Spinal cord (tissue), 10 donors: ENCODE data around the gene PYGB. TPM values are rescaled to one million over a fixed set of nuclear protein-coding genes. Genes with fewer than 3 reads are reported as not detected.

ENCODE experiments used
- DNase-seq, 6 donors: peaks; one replicate each; pipeline versions ENCODE4 v3.0.0 to v3.0.0-alpha.2; 2013 to 2015; ENCODE audit warnings: low spot score in 6 of 6, low read depth in 4 of 6
- H3K27ac ChIP-seq: one replicate; pipeline ENCODE4 v1.5.1; 2013; ENCODE audit warnings: low read depth, low read length, control low read depth
- H3K27me3 ChIP-seq: one replicate; pipeline ENCODE4 v1.6.1; 2013; ENCODE audit warnings: low read length; ENCODE audit not compliant: control insufficient read depth, insufficient read depth
- H3K36me3 ChIP-seq: one replicate; pipeline ENCODE4 v1.6.1; 2013; ENCODE audit warnings: low read length; ENCODE audit not compliant: control insufficient read depth, insufficient read depth
- H3K4me1 ChIP-seq: one replicate; pipeline ENCODE4 v1.6.1; 2013; ENCODE audit warnings: low read length; ENCODE audit not compliant: control insufficient read depth, insufficient read depth
- H3K4me3 ChIP-seq: one replicate; pipeline ENCODE4 v1.5.1; 2013; ENCODE audit warnings: low read depth, low read length, control low read depth
- H3K9me3 ChIP-seq: one replicate; pipeline ENCODE4 v1.6.1; 2013; ENCODE audit warnings: low read length; ENCODE audit not compliant: control insufficient read depth, insufficient read depth
- WGBS: methylation state at CpG from one replicate; pipeline ENCODE4 v1.1.5; 2013; ENCODE audit warnings: missing lambda C conversion rate; ENCODE audit not compliant: insufficient coverage; 5-methylcytosine and 5-hydroxymethylcytosine counted together
- polyA plus RNA-seq, 2 donors: library from polyadenylated mRNA; unstranded; fragments of 120-200 nt; gene quantifications; one replicate each; pipeline ENCODE4 v1.2.1, GENCODE V29; 2013; ENCODE audit not compliant: insufficient read length in 2 of 2
- total RNA-seq, 2 donors: library from RNA; depleted of rRNA in 1 of 2; stranded (reverse); fragments of 120-200 nt in 1 of 2; fragments of >200 nt in 1 of 2; gene quantifications; one replicate each; pipeline versions ENCODE4 v1.2.3 to v1.2.4, GENCODE V29; 2013 to 2014
- donor health status: healthy.

Gene PYGB
- total and polyA plus RNA-seq, 4 donors = 71.4 to 122 (median 97.3) TPM

DNA sequence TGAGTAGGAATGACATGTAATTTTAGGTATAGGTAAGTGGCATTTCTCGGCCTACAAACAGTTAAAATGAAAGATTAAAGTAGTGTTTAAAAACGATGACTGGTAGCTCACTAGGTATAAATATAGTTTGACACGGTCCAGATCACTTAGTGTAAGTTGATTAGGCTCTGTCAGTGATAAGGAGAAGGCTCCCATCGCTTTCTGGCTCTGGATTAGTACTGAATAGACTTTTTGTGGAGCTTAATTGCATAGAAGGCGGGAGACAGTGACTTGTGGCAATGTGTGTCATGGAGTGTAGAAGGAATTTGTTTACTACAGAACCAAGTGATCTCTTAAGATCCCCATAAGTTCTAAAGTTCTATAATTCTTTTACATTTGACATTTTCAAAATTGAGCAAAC is 6.7 kb downstream of the PYGB start:
- H3K4me1 ChIP-seq = peaks cover 35% of the 10 kb centered on the region
- no peak overlapping the region for H3K27ac ChIP-seq
- no peaks in the 10 kb centered on the region for H3K9me3 ChIP-seq
- no peak overlapping the region for H3K4me3 ChIP-seq
- H3K36me3 ChIP-seq = peaks cover 25% of the 10 kb centered on the region
- WGBS = 53% methylated on average over 4 of the region's 5 CpGs
- H3K27me3 ChIP-seq = no peaks in the 10 kb centered on the region
- DNase-seq = no peak

DNA sequence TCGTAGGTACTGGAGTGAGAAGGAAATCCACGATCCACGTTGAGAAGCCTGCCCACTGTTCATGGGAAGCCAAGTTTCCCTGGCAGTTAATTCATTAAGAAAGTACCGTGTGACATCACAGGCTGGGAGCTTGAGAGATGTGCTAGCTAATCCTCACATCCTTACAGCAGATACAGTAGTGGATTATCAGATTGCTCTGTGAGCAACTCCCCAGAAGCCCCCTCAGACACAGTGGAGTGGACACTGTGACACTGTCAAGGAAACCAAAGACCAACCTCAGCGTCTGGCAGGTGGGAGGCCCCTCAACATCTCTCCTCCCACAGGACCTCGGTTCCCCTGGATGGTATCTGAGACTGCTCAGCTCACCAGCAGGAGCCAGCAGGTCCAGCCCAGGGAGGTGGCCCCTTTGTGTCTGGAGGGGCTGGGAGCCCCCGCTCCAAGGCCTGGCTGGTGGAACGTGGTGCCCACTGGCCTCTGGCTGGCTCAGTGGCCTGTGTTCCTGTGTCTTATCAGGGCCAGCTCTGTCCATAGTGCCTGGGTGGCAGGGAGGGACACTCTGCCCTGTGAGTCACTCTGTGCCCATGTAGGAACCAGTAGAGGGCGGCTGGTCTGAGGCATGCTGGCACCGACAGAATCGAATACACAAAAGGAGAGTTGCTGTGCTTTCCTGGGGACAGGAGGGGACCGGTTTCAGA is 7.2 kb downstream of the PYGB start:
- peaks cover 29% of the 10 kb centered on the region for H3K4me1 ChIP-seq
- H3K9me3 ChIP-seq = no peaks in the 10 kb centered on the region
- no peak overlapping the region for H3K27ac ChIP-seq
- 71% methylated on average over 12 of the region's 12 CpGs for WGBS
- no peak overlapping the region for H3K4me3 ChIP-seq
- no peaks in the 10 kb centered on the region for H3K27me3 ChIP-seq
- no peak for DNase-seq
- H3K36me3 ChIP-seq = peaks cover 30% of the 10 kb centered on the region

DNA sequence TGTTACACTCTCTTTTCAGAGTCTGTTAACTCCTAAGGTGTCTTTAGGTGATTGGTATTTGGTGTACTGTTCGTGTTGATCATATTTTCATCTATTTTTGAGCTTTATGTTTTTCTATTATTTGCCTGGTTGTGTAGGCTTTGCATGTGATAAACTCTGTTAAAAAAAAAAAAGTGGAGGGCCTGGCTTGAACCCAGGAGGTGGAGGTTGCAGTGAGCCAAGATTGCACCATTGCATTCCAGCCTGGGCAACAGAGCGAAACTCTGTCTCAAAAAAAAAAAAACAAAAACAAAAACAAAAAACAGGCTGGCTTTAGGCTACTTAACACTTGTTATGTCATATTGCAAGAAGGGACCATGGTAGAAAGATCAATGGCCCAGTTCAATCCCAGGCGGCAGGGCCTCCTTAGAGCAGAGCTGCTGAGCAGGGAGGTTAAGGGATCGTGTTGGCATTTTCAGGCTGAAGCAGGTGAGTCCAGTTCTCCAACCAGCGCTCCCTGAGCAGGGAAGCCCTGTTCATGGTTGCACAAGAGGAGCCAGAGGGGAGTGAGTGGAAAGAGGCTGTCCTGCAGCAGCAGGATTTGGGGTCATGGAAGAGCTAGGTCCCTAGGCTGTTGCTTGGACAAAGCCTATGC is 8.5 kb downstream of the PYGB start:
- Histone ChIP-seq H3K27me3 (no peaks in the 10 kb centered on the region), H3K4me3 (no peak overlapping the region), H3K4me1 (peaks cover 29% of the 10 kb centered on the region), H3K36me3 (peaks cover 38% of the 10 kb centered on the region), H3K27ac (no peak overlapping the region), H3K9me3 (no peaks in the 10 kb centered on the region)
- WGBS = 79% methylated on average over 3 of the region's 5 CpGs
- no peak for DNase-seq

DNA sequence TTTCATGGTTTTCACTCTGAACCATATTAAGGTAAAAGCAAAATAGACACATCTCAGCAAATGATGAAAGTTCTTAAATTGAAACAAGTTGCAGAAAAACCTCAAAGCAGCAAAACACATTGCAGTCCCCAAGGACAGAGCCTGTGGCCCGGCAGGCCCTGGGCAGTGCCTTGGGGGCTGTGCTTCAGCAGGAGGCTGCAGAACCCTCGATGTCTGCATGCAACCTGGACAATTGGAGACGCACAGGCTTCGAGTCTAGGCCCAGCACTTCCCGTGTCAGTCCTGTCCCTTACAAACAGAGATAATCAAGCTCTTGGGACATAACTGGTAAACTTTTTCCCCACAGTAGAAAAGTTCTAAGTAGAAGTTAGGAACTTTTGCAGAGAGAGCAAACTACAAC is 9.2 kb downstream of the PYGB start:
- Histone ChIP-seq H3K27ac (no peak overlapping the region), H3K9me3 (no peaks in the 10 kb centered on the region), H3K4me1 (peaks cover 26% of the 10 kb centered on the region), H3K4me3 (no peak overlapping the region), H3K27me3 (no peaks in the 10 kb centered on the region), H3K36me3 (peaks cover 38% of the 10 kb centered on the region)
- 100% methylated on average over 2 of the region's 5 CpGs for WGBS
- DNase-seq = no peak

DNA sequence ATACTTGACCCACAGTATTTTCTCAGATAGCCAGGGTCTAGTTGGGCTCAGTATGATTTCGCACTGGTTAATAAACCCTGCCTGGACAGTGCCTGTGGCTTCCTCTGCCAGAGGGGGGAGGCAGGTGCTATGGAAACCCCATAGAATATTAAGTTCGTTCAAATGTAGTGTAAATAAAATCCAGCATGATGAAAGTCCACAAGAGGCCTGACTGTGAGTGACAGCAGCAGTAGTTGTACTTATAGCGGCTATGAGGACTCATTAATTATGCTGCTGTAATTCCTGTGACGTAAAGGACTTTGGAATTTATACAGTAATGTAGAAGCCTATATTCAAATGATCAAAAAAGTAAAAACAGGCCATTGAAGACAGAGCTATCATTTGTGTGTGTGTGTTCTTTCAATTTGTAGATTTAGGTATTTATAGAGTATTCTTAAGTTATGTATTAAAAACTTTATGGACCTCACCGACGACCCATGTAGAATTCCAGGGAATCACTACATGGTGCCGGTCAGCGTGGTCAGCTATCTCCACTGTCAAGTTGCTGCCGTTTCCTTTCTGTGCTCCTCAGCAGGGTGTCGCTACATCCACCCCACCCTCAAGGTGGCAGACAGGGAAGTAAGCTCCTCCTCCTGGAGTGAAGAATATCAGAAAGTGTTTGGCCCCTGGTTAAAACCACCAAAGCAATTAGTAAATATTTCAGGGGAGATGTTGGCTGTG is 10.0 kb downstream of the PYGB start:
- DNase-seq = no peak
- no peaks in the 10 kb centered on the region for H3K9me3 ChIP-seq
- no peak overlapping the region for H3K4me3 ChIP-seq
- H3K4me1 ChIP-seq = peaks cover 18% of the 10 kb centered on the region
- no peak overlapping the region for H3K27ac ChIP-seq
- no peaks in the 10 kb centered on the region for H3K27me3 ChIP-seq
- peaks cover 35% of the 10 kb centered on the region for H3K36me3 ChIP-seq
- 86% methylated on average over 5 of the region's 10 CpGs for WGBS

DNA sequence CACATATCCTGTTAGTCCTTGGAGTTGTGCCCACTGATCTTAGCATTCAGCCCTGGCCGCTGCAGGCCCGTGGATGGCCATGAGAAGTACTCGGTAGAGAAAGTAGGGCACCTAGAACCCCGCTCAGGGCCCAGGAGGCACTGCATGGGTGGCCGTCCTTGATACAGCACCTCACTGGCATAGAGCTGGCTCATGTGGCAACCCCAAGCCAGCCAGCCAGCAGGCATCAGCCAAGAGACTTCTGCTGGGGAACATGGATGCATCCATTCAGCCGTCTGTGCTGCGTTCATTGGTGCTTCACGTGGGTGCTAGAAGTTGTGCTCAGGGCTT is 10.6 kb downstream of the PYGB start:
- Histone ChIP-seq H3K4me3 (no peak overlapping the region), H3K27ac (no peak overlapping the region), H3K9me3 (no peaks in the 10 kb centered on the region), H3K36me3 (peaks cover 33% of the 10 kb centered on the region), H3K4me1 (peaks cover 18% of the 10 kb centered on the region), H3K27me3 (no peaks in the 10 kb centered on the region)
- no peak for DNase-seq
- WGBS = 86% methylated on average over 8 of the region's 8 CpGs

DNA sequence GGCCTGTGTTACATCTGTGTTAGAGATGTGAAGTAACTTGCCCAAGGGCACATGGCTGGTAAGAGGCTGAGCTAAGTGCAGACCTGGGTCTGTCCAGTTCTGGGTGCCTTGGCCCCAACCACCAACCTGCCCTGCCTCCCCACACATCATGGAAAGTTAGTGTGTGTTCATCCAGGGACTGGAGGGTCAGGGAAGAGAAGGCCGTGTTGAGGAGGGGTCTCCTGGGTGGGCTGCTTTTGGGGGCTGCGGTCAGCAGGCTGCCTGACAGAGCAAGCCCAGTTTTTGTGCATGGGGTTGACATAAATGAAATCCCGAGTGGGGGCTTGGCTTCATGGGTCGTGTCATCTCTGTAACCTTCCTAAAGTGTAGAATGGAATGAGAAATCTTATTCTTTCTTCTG is 10.9 kb downstream of the PYGB start:
- no peaks in the 10 kb centered on the region for H3K9me3 ChIP-seq
- H3K27me3 ChIP-seq = no peaks in the 10 kb centered on the region
- WGBS = 92% methylated on average over 4 of the region's 4 CpGs

DNA sequence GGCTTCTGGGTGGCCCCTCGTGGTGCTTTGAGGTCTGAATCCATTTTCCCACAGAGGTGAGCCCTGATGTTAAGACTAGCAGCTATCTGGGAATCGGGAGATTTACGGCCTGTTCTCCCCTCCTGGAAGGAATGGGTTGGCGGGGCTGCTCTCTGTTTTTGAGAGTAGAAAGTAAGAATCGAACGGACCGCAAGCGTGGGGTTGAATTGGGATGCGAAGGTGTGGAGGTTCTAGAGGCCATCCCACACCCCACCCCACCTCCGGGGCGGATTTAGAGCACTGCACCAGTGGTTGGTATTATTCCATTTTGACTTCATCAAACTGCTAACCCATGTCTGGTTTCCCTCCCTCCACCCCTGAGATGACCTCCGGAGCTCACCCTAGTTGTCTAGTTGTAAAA is 11.5 kb downstream of the PYGB start:
- H3K4me3 ChIP-seq = no peak overlapping the region
- no peak overlapping the region for H3K27ac ChIP-seq
- H3K4me1 ChIP-seq = peaks cover 18% of the 10 kb centered on the region

More for the DNA sequence above, 10.9 kb downstream of the PYGB start:
- Histone ChIP-seq H3K4me3 (no peak overlapping the region), H3K27ac (no peak overlapping the region), H3K4me1 (peaks cover 18% of the 10 kb centered on the region), H3K36me3 (peaks cover 33% of the 10 kb centered on the region)
- DNase-seq = no peak

DNA sequence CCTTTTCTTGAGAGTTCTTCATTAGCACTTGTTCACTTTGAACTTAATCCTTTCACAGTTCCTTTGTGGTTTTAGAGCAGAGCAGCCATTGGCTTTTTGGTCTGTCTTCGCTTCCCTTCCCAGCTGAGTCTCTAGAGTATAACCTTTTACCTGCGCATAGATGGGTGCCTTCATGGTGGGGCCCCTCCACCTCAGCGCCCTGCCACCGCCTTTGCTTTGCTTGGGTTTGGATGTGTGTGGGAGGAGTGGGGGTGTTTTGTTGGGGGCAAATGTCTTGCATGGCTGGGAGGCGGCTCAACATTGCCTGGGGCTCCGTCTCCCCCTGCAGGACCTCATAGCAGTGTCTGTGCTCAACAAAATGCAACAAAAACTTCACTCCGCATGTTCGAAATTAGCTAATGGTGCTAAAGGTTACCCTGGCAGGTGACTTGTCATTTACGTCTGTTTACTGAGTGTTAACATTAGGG is 11.9 kb downstream of the PYGB start:
- peaks cover 33% of the 10 kb centered on the region for H3K36me3 ChIP-seq
- H3K27me3 ChIP-seq = no peaks in the 10 kb centered on the region
- WGBS = 100% methylated on average over 4 of the region's 9 CpGs
- no peak for DNase-seq
- H3K9me3 ChIP-seq = no peaks in the 10 kb centered on the region
- H3K4me3 ChIP-seq = no peak overlapping the region
- no peak overlapping the region for H3K27ac ChIP-seq
- H3K4me1 ChIP-seq = peaks cover 18% of the 10 kb centered on the region

More for the DNA sequence above, 11.5 kb downstream of the PYGB start:
- DNase-seq = no peak
- peaks cover 33% of the 10 kb centered on the region for H3K36me3 ChIP-seq
- H3K9me3 ChIP-seq = no peaks in the 10 kb centered on the region
- 100% methylated on average over 2 of the region's 12 CpGs for WGBS
- no peaks in the 10 kb centered on the region for H3K27me3 ChIP-seq
